ENCODE measurements around the gene TMEM108.

The TMEM108 gene

GRCh38 chr3:133419151-133419909, 381.1 kb downstream of the TMEM108 start:
- no peak for DNase-seq (ENCODE audit: low read depth)

DNA sequence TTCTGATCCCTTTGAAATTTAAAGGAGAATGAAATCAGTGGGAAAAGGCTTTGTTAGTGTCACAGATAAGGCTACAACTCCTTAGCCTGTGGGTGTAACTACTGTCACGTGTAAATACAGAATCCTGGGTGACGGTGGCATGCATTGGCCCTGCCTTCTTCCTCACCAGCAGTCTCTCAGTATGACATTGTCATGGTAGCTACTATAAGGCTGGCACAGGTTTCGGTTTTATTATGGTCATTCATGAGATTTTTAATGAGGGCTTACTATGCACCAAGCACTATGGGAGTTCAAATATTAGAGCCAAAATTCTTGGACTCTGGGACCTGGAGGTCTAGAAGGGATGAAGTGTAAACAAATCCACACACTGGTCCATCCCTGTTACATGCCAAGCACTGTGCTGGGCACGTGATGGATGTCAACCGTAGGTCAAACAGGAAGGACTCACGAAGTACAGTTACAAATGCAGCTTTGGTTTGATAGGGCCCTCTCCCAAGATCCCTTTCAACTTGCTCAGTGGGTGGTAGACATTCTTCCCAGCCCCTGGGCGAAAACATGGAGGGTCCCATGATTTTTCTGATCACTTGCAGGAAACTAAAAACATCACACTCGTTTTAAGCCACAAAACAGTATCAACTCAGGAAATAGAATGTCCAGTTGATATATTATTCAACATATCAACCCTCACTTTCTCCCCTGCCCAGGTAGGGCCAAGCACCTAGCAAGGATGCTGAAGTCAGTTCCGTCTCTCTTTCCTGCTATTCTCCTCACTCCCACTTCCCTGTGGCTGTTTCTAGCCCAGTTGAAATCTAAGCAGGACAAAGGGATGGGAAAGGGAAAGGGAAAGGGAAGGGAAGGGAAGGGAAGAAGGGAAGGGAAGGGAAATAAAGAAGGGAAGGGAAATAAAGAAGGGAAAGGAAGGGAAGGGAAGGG, 387.0 kb downstream of the TMEM108 start:
- no peak for DNase-seq (ENCODE audit: low read depth)

DNA sequence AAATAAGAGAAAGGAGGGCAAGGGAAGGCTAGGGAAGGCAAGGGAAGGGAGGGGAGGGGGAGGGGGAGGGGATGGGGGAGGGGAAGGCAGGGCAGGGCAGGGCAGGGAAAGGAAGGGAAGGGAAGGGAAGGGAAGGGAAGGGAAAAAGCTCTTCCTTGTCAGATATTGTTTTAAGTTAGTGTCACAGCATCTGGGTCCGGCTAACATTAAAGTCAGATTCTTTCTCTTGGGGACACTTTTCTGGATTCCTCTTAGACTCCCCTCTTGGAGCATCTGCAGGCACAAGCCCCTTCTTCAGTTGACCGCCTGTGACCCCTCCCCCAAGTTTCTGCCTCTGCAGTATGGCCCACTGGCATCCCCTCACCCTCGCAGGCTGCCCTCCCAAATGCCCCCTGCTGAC, 387.7 kb downstream of the TMEM108 start:
- no peak for DNase-seq (ENCODE audit: low read depth)

DNA sequence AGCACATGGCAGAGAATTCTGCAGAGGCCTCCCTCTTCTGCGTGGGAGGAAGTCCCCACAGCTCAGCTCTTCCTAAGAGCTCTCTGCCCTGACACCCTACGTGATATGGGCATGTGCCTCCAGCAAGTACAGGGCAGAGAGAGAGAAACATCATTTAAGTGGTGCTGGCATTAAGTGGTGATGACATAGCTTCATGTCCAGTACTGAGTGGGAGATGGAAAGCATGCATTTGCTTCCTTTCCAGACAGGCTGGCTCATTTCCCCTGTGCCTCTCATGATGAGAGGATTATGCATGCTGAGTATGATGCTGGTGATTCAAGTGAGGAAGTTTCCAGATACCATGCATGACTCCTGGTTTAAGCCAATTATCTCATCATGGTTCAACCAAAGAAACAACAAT, 388.5 kb downstream of the TMEM108 start:
- no peak for DNase-seq (ENCODE audit: low read depth)

DNA sequence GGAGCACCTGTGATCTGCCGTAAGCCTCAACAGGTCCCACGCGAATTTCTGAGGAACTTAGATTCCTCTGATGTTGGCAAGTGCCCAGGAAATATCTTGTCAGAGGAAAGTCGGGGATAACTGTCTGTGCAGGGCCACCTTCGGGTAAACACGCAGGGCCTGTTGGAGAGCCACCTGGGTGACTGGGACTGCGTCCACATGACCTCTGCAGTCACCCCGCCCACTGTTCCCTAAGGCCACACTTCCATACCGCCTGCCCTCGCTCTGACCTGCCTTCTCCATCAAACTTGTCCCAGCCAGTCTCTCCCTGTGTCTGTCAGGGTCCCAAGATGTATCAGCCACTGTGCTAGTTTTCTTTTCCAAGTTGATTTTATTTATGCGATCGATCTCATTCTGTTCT, 390.4 kb downstream of the TMEM108 start:
- no peak for DNase-seq (ENCODE audit: low read depth)

- no peak for DNase-seq (ENCODE audit: low read depth)
Measured at GRCh38 chr3:133429063-133429462, 390.9 kb downstream of the TMEM108 start.

GRCh38 chr3:133439563-133439962, 401.4 kb downstream of the TMEM108 start:
- no peak for DNase-seq (ENCODE audit: low read depth)

- DNase-seq (ENCODE audit: low read depth): no peak
Measured at GRCh38 chr3:133440652-133441051, 402.5 kb downstream of the TMEM108 start.

- DNase-seq (ENCODE audit: low read depth): no peak
Measured at GRCh38 chr3:133441867-133442270, 403.7 kb downstream of the TMEM108 start.

- no peak for DNase-seq (ENCODE audit: low read depth)
Measured at GRCh38 chr3:133442518-133442917, 404.3 kb downstream of the TMEM108 start.

GRCh38 chr3:133443649-133444422, 405.6 kb downstream of the TMEM108 start:
- DNase-seq (ENCODE audit: low read depth): no peak

DNA sequence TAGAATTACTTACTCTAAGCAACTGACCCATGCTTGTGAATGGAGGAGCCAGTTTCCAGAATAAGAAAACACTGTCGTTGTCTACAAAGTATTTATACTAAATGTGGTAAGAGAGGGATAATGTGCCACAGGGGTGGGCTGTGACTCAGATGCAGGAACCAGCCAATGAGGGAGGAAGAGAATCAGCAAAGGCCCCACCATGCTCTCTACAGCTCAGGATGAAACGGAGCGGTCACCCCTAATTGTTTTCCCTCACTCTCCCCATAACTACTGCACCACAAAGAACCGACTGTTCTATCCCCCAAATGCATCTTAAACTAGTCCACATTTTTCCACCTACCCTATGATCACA, 406.2 kb downstream of the TMEM108 start:
- no peak for DNase-seq (ENCODE audit: low read depth)

GRCh38 chr3:133445108-133445507, 406.9 kb downstream of the TMEM108 start:
- no peak for DNase-seq (ENCODE audit: low read depth)
